IMR-90 (cell line): ENCODE results near the gene KAZN. TPM values are rescaled to one million over a fixed set of nuclear protein-coding genes. Genes with fewer than 3 reads are reported as not detected.

ENCODE experiments used
- ATAC-seq: fragments of 200-7000 bp; cut with Tn5 transposase; 2 replicates; pipeline ENCODE4 v1.9.1; 2020; ENCODE audit warnings: low read depth, mild to moderate bottlenecking, moderate library complexity
- BruUV-seq: library from RNA; stranded (reverse); fragments of 400-500 nt; replicated peaks from 2 replicates; lab custom pipeline; 2021; lab: Mats Ljungman, UMichigan
- CTCF ChIA-PET: fragments of 300-600 bp; formaldehyde crosslinking; extraction: SDS; loops from one replicate; lab custom pipeline; 2021; ENCODE audit warnings: antibody characterized with exemption; lab: Yijun Ruan, JAX
- POLR2A ChIA-PET: fragments of 300-600 bp; sonication (Branson Sonifier 250); formaldehyde crosslinking; loops from one replicate; lab custom pipeline; 2022; ENCODE audit warnings: antibody characterized with exemption; ENCODE audit not compliant: unreplicated experiment; lab: Charles Lee
- DNase-seq: peaks from one replicate; pipeline ENCODE4 v3.0.0; 2013
- H2AFZ ChIP-seq: replicated peaks from 2 replicates; pipeline ENCODE3; 2013; ENCODE audit warnings: low read length, mild to moderate bottlenecking; ENCODE audit not compliant: poor library complexity
- H2AK5ac ChIP-seq: 2 replicates; pipeline ENCODE4 v1.6.1; 2013; ENCODE audit warnings: low read depth, low read length, inconsistent platforms
- H2AK9ac ChIP-seq: replicated peaks from 2 replicates; pipeline ENCODE3; 2013; ENCODE audit warnings: mild to moderate bottlenecking, low read depth, low read length, moderate library complexity; ENCODE audit not compliant: poor library complexity
- H2BK120ac ChIP-seq: 2 replicates; pipeline ENCODE4 v1.6.1; 2013; ENCODE audit warnings: low read depth, low read length, inconsistent platforms
- H2BK15ac ChIP-seq: 3 replicates; pipeline ENCODE4 v1.6.1; 2013; ENCODE audit warnings: low read depth, low read length, inconsistent platforms
- H2BK20ac ChIP-seq: 2 replicates; pipeline ENCODE4 v1.6.1; 2013; ENCODE audit warnings: low read depth, mild to moderate bottlenecking, inconsistent platforms, low read length, moderate library complexity
- H2BK5ac ChIP-seq: 2 replicates; pipeline ENCODE4 v1.6.1; 2013; ENCODE audit warnings: mild to moderate bottlenecking, low read depth, low read length, inconsistent platforms; ENCODE audit not compliant: poor library complexity, severe bottlenecking
- H3K14ac ChIP-seq: replicated peaks from 2 replicates; pipeline ENCODE4 v1.6.1; 2013; ENCODE audit warnings: low read depth, low read length, inconsistent platforms
- H3K18ac ChIP-seq: 2 replicates; pipeline ENCODE4 v1.6.1; 2013; ENCODE audit warnings: low read depth, low read length, control low read depth
- H3K23ac ChIP-seq: 2 replicates; pipeline ENCODE4 v1.6.1; 2013; ENCODE audit warnings: low read depth, low read length, inconsistent platforms
- H3K27ac ChIP-seq: 2 replicates; pipeline ENCODE4 v1.5.1; 2013; ENCODE audit warnings: mild to moderate bottlenecking, control low read depth, low read length; ENCODE audit not compliant: insufficient read depth
- H3K27me3 ChIP-seq: 2 replicates; pipeline ENCODE4 v1.6.1; 2013; ENCODE audit warnings: low read length; ENCODE audit not compliant: control insufficient read depth, insufficient read depth
- H3K36me3 ChIP-seq: 2 replicates; pipeline ENCODE4 v1.6.1; 2013; ENCODE audit warnings: low read length, mixed read lengths; ENCODE audit not compliant: control insufficient read depth, insufficient read depth
- H3K4ac ChIP-seq: 2 replicates; pipeline ENCODE4 v1.6.1; 2013; ENCODE audit warnings: low read depth, low read length, inconsistent platforms
- H3K4me1 ChIP-seq: 2 replicates; pipeline ENCODE4 v1.6.1; 2013; ENCODE audit warnings: low read length, mixed read lengths; ENCODE audit not compliant: control insufficient read depth, insufficient read depth
- H3K4me2 ChIP-seq: 2 replicates; pipeline ENCODE4 v1.6.1; 2013; ENCODE audit warnings: low read depth, mild to moderate bottlenecking, control low read depth, low read length, moderate library complexity
- H3K4me3 ChIP-seq: 2 replicates; pipeline ENCODE4 v1.5.1; 2013; ENCODE audit warnings: low read depth, mild to moderate bottlenecking, control low read depth, low read length, moderate library complexity; ENCODE audit not compliant: insufficient read depth
- H3K56ac ChIP-seq: 2 replicates; pipeline ENCODE4 v1.6.1; 2013; ENCODE audit warnings: low read length, inconsistent platforms; ENCODE audit not compliant: insufficient read depth; ENCODE audit errors: extremely low read depth
- H3K79me1 ChIP-seq, 2 experiments: 2 replicates each; pipeline ENCODE4 v1.6.1; 2013; ENCODE audit warnings: low read length in 2 of 2, inconsistent platforms in 1 of 2, low read depth in 1 of 2
- H3K9ac ChIP-seq: 2 replicates; pipeline ENCODE4 v1.6.1; 2013; ENCODE audit warnings: low read depth, low read length, control low read depth
- H3K9me1 ChIP-seq: 2 replicates; pipeline ENCODE4 v1.6.1; 2013; ENCODE audit warnings: low read length, inconsistent platforms; ENCODE audit not compliant: insufficient read depth
- H3K9me3 ChIP-seq: 2 replicates; pipeline ENCODE4 v1.6.1; 2013; ENCODE audit warnings: low read length; ENCODE audit not compliant: control insufficient read depth, insufficient read depth
- H4K20me1 ChIP-seq: 2 replicates; pipeline ENCODE4 v1.6.1; 2013; ENCODE audit warnings: low read length, inconsistent platforms; ENCODE audit not compliant: insufficient read depth
- H4K5ac ChIP-seq: 2 replicates; pipeline ENCODE4 v1.6.1; 2013; ENCODE audit warnings: mild to moderate bottlenecking, low read depth, low read length, control low read depth
- H4K8ac ChIP-seq, 2 experiments: 2 replicates each; pipeline ENCODE4 v1.6.1; 2013; ENCODE audit warnings: low read depth in 2 of 2, low read length in 2 of 2, control low read depth in 1 of 2, inconsistent platforms in 1 of 2
- H4K91ac ChIP-seq: 2 replicates; pipeline ENCODE4 v1.6.1; 2013; ENCODE audit warnings: low read depth, low read length, inconsistent platforms; ENCODE audit not compliant: insufficient read depth
- BHLHE40 ChIP-seq: fragments of 150-350 bp; IDR thresholded peaks from 2 replicates; pipeline ENCODE4 v1.6.1; 2016; ENCODE audit warnings: mild to moderate bottlenecking, low read depth, low read length
- CHD1 ChIP-seq: IDR thresholded peaks from 2 replicates; pipeline ENCODE4 v1.6.1; 2012; ENCODE audit warnings: low read depth, low read length, improper control_type of control experiment
- CTCF ChIP-seq: conservative IDR thresholded peaks from 2 replicates; pipeline ENCODE4 v1.5.1; 2012; ENCODE audit warnings: mild to moderate bottlenecking, low read depth, low read length, improper control_type of control experiment
- ELK1 ChIP-seq: fragments of 150-350 bp; IDR thresholded peaks from 2 replicates; pipeline ENCODE4 v1.6.1; 2016; ENCODE audit warnings: low read depth, mild to moderate bottlenecking, low read length, moderate library complexity, borderline replicate concordance
- FOS ChIP-seq: fragments of 150-350 bp; IDR thresholded peaks from 2 replicates; pipeline ENCODE4 v1.6.1; 2016; ENCODE audit warnings: low read depth, low read length
- MAFK ChIP-seq: IDR thresholded peaks from 2 replicates; pipeline ENCODE4 v1.6.1; 2012; ENCODE audit warnings: low read depth, low read length, improper control_type of control experiment
- MAZ ChIP-seq: IDR thresholded peaks from 2 replicates; pipeline ENCODE4 v1.6.1; 2012; ENCODE audit warnings: low read depth, mild to moderate bottlenecking, low read length, improper control_type of control experiment, moderate library complexity, borderline replicate concordance
- NFE2L2 ChIP-seq: fragments of 150-350 bp; IDR thresholded peaks from 2 replicates; pipeline ENCODE4 v1.6.1; 2016; ENCODE audit warnings: low read depth, mild to moderate bottlenecking, low read length
- RAD21 ChIP-seq: IDR thresholded peaks from 2 replicates; pipeline ENCODE4 v1.6.1; 2012; ENCODE audit warnings: low read length, improper control_type of control experiment
- RCOR1 ChIP-seq: IDR thresholded peaks from 2 replicates; pipeline ENCODE4 v1.6.1; 2012; ENCODE audit warnings: mild to moderate bottlenecking, low read length, improper control_type of control experiment; ENCODE audit not compliant: insufficient replicate concordance
- WGBS, 2 experiments: methylation state at CpG; one replicate each; pipeline versions ENCODE4 v1.1.5 to v1.1.7; 2013; ENCODE audit warnings: missing lambda C conversion rate in 2 of 2; ENCODE audit not compliant: insufficient read length in 1 of 2; ENCODE audit errors: extremely low coverage in 2 of 2; 5-methylcytosine and 5-hydroxymethylcytosine counted together
- dilution Hi-C: fragments of 300-500 bp; cut with HindIII; formaldehyde crosslinking; loops from one replicate; pipeline ENCODE4 v1.14.3; 2018; ENCODE audit warnings: low sequenced_read_pairs; ENCODE audit not compliant: unreplicated experiment
- in situ Hi-C: fragments of 300-500 bp; cut with MboI; formaldehyde crosslinking; loops from 3 replicates; pipeline ENCODE4 v1.14.3; 2019; ENCODE audit warnings: low sequenced_read_pairs, inconsistent platforms, mixed read lengths
- intact Hi-C: fragments of 100-400 bp; cut with micrococcal nuclease; formaldehyde crosslinking; loops from 2 replicates; pipeline ENCODE4 v1.10.0; 2022
- polyA plus RNA-seq, 3 experiments: library from polyadenylated mRNA; depleted of rRNA; stranded (reverse); fragments of >200 nt; gene quantifications; 2 replicates each; pipeline ENCODE4 v1.2.3, GENCODE V29; 2012; ENCODE audit warnings: low replicate concordance in 1 of 3
- total RNA-seq: library from RNA; depleted of rRNA; stranded (reverse); fragments of >200 nt; gene quantifications from 2 replicates; pipeline ENCODE4 v1.2.3, GENCODE V29; 2012

The KAZN gene
- total and polyA plus RNA-seq, 2 of the 4 experiments (the other 2 are of a cell fraction): 5.2 to 10.5 TPM

- Histone ChIP-seq H3K9me1 (peaks cover 9% of the 10 kb centered on the region; the same call in 1 of the 2 replicates), H3K27ac (no peak overlapping the region), H2BK20ac (no peak overlapping the region), H2AK9ac (peak overlapping the region; percentile 8), H3K36me3 (0 out of 2 replicates have a peak, but pooled peaks cover 2% of the 10 kb centered on the region), H2BK5ac (no peak overlapping the region), H2BK120ac (no peak overlapping the region), H3K9ac (no peak overlapping the region), H3K4me1 (peaks cover 17% of the 10 kb centered on the region), H4K8ac (no peak overlapping the region), H3K14ac (no peak overlapping the region), H2AFZ (no peak overlapping the region), H4K20me1 (peaks cover 28% of the 10 kb centered on the region), H4K91ac (no peak overlapping the region), H3K79me1 (peaks cover 25 to 49% of the 10 kb centered on the region in 2 experiments), H3K4me3 (no peak overlapping the region), H3K56ac (no peak overlapping the region), H2BK15ac (no peak overlapping the region), H3K4me2 (no peak overlapping the region), H4K5ac (no peak overlapping the region), H3K27me3 (no peaks in the 10 kb centered on the region), H2AK5ac (no peak overlapping the region), H3K18ac (no peak overlapping the region), H3K23ac (no peak overlapping the region), H3K9me3 (no peaks in the 10 kb centered on the region), H3K4ac (no peak overlapping the region)
- BruUV-seq: no TSS peak
- no peak for ATAC-seq
- no peak for DNase-seq
- intact Hi-C loops: no loop called here
- ChIA-PET POLR2A (no interaction called here), CTCF (no interaction called here)
- no peak for TF ChIP-seq RCOR1
- no peak for TF ChIP-seq MAFK
- TF ChIP-seq BHLHE40: no peak
- no peak for TF ChIP-seq CHD1
- no peak for TF ChIP-seq FOS
- TF ChIP-seq ELK1: no peak
- no peak for TF ChIP-seq CTCF
- TF ChIP-seq RAD21: no peak
- no peak for TF ChIP-seq NFE2L2
- TF ChIP-seq MAZ: no peak
- dilution Hi-C loops: no loop called here
- no CpG with 5 or more reads among the region's 8 CpGs for WGBS, 2 experiments
- in situ Hi-C loops: no loop called here
Measured at GRCh38 chr1:15011661-15012060, 413.2 kb downstream of the KAZN start.
